Peyer's patch (tissue), 4 donors: ENCODE results near the gene XPR1.

Source experiments
- CTCF ChIP-seq, 6 experiments: fragments of 450-650 bp in 4 of 6; fragments of 200-600 bp in 2 of 6; sonication (generic) in 1 of 6; IDR thresholded peaks; one replicate each; pipeline ENCODE4 v1.5.1; 2017 to 2019; ENCODE audit warnings: antibody characterized with exemption in 6 of 6, mild to moderate bottlenecking in 3 of 6, moderate library complexity in 1 of 6
- POLR2A ChIP-seq, 2 donors: fragments of 450-650 bp; IDR thresholded peaks; one replicate each; pipeline ENCODE4 v1.5.1; 2017; ENCODE audit warnings: antibody characterized with exemption in 2 of 2, mild to moderate bottlenecking in 2 of 2, moderate library complexity in 2 of 2

- TF ChIP-seq CTCF (IDR thresholded peaks at IDR 0.05) (peak in 1 of 6 experiments; percentile 12), POLR2A (IDR thresholded peaks at IDR 0.05) (no peak)
Measured at GRCh38 chr1:180920702-180921101, 288.9 kb downstream of the XPR1 start.
